Measurements from ENCODE around the gene DDX59. TPM values are rescaled to one million over a fixed set of nuclear protein-coding genes. Genes with fewer than 3 reads are reported as not detected.
"Not testable (repeated sequence)": the region's sequence is repeated elsewhere in the genome, so short reads cannot be mapped to it uniquely, and the experiment has no call there.

Gene DDX59
- total and polyA plus RNA-seq, 8 donors = 12.1 to 23.9 (median 21.0) TPM

GRCh38 chr1:200634261-200635122 is 35.2 kb downstream of the DDX59 start:
- TF ChIP-seq POLR2AphosphoS5 (IDR thresholded peaks at IDR 0.05) = no peak
- no peak for TF ChIP-seq EP300 (IDR thresholded peaks at IDR 0.05)
- no peak for TF ChIP-seq POLR2A (IDR thresholded peaks at IDR 0.05)
- no peak for TF ChIP-seq CTCF (IDR thresholded peaks at IDR 0.05)
- intact Hi-C loops (cut with DNase I; ENCODE audit: low total_unique reads) = no loop called here
- no peak overlapping the region for H3K27ac ChIP-seq
- no peak for DNase-seq
- 39 to 75% (median 47%) methylated on average over 1 to 2 of the region's 2 CpGs for WGBS, 5 donors
- no peak overlapping the region for H3K4me3 ChIP-seq
- H3K4me1 ChIP-seq = no peaks in the 10 kb centered on the region
- no peaks in the 10 kb centered on the region for H3K9me3 ChIP-seq
- H3K27me3 ChIP-seq = no peaks in the 10 kb centered on the region
- peaks cover 0 to 4% (median under 1%) of the 10 kb centered on the region in 4 donors for H3K36me3 ChIP-seq

DNA sequence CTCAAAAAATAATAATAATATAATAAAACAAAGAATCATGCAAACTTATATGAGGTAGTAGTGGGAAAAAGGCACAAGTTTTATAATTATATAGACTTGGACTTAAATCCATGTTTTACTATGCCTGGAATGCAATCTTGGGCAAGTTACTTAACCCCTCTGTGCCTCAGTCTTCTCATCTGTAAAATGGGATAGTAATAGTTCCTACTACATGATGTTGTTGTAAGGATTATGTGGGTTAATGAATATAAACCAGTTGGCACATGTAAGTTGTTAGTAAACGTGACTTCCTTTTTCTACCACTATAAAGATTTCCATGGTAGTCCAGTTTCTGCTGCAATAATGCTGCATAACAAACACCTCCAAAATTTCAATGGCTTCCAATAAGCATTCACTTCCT is 38.3 kb downstream of the DDX59 start:
- no peaks in the 10 kb centered on the region for H3K4me1 ChIP-seq
- no peaks in the 10 kb centered on the region for H3K27me3 ChIP-seq
- H3K36me3 ChIP-seq = no peaks in the 10 kb centered on the region
- DNase-seq = no peak
- no peak for TF ChIP-seq CTCF (IDR thresholded peaks at IDR 0.05)
- TF ChIP-seq EP300 (IDR thresholded peaks at IDR 0.05) = no peak
- no peak for TF ChIP-seq POLR2A (IDR thresholded peaks at IDR 0.05)
- TF ChIP-seq POLR2AphosphoS5 (IDR thresholded peaks at IDR 0.05) = no peak
- no peaks in the 10 kb centered on the region for H3K9me3 ChIP-seq
- H3K27ac ChIP-seq = no peak overlapping the region
- intact Hi-C loops (cut with DNase I; ENCODE audit: low total_unique reads) = no loop called here
- WGBS, 5 donors = 87 to 100% (median 96%) methylated on average over 1 of the region's 1 CpG
- no peak overlapping the region for H3K4me3 ChIP-seq

DNA sequence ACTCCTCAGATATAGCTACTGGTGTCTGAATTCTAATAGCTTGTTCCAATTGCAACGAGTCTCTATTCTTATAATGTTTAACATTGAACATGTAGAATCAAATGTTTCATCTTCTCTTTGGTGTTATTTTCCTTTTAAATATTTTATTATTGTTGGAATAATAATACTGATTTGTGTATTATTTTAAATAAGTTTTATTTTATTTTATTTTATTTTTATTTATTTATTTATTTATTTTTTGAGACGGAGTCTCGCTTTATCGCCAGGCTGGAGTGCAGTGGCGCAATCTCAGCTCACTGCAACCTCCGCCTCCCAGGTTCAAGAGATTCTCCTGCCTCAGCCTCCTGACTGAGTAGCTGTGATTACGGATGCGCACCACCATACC is 39.2 kb downstream of the DDX59 start:
- H3K9me3 ChIP-seq; H3K27me3 ChIP-seq; H3K36me3 ChIP-seq; H3K4me1 ChIP-seq; H3K27ac ChIP-seq; intact Hi-C loops (cut with DNase I; ENCODE audit: low total_unique reads); H3K4me3 ChIP-seq; DNase-seq: not testable (repeated sequence)
- 86 to 97% (median 95%) methylated on average over 8 of the region's 8 CpGs for WGBS, 5 donors

GRCh38 chr1:200629876-200630514 is 39.7 kb downstream of the DDX59 start:
- no peaks in the 10 kb centered on the region for H3K9me3 ChIP-seq
- no peak for DNase-seq
- no peaks in the 10 kb centered on the region for H3K4me1 ChIP-seq
- H3K27me3 ChIP-seq = no peaks in the 10 kb centered on the region
- intact Hi-C loops (cut with DNase I; ENCODE audit: low total_unique reads) = loop anchor here (10.0 kb wide), 1 partner anchor 175 kb away; no protein-coding TSS in a partner anchor
- H3K4me3 ChIP-seq = no peak overlapping the region
- no peaks in the 10 kb centered on the region for H3K36me3 ChIP-seq
- no peak for TF ChIP-seq CTCF (IDR thresholded peaks at IDR 0.05)
- TF ChIP-seq POLR2AphosphoS5 (IDR thresholded peaks at IDR 0.05) = no peak
- TF ChIP-seq EP300 (IDR thresholded peaks at IDR 0.05) = no peak
- no peak for TF ChIP-seq POLR2A (IDR thresholded peaks at IDR 0.05)
- WGBS, 5 donors = 65 to 76% (median 69%) methylated on average over 9 of the region's 9 CpGs
- H3K27ac ChIP-seq = no peak overlapping the region

Data from stomach (tissue), 9 donors.